ENCODE data around the gene RPS18.

RPS18 gene

DNA sequence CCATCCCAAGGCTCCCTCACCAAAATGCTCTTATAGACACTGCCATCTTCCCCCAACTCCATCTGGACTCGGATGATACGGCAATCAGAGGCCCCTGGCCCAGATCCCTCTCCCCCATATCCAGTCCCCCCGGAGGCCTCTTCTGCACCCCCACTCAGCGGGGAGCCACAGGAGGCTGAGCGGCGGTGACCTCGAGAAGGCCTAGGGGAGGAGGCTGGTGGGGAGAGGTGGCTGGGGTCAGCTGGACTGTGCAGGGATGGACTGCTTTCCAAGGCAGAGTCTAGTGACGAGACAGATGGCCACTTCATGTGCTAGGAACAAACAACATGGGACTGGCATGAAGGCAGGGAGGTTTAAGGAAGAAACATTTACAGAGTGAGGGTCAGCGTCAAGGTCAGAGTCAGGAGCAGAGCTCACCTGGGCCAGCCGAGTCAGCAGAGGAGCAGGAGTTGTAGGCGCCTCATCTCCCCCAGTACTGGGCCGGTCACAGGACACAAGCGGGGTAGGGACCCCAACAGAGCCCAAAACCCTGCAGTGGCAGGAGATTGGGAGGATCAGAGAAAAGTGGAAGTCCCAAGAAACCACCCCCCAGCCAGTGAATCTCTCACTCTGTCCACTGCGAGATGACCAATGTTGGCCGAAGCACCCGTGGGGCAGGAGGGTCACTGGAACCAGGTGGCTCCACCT, 21.3 kb downstream of the RPS18 start:
- no peak for DNase-seq

DNA sequence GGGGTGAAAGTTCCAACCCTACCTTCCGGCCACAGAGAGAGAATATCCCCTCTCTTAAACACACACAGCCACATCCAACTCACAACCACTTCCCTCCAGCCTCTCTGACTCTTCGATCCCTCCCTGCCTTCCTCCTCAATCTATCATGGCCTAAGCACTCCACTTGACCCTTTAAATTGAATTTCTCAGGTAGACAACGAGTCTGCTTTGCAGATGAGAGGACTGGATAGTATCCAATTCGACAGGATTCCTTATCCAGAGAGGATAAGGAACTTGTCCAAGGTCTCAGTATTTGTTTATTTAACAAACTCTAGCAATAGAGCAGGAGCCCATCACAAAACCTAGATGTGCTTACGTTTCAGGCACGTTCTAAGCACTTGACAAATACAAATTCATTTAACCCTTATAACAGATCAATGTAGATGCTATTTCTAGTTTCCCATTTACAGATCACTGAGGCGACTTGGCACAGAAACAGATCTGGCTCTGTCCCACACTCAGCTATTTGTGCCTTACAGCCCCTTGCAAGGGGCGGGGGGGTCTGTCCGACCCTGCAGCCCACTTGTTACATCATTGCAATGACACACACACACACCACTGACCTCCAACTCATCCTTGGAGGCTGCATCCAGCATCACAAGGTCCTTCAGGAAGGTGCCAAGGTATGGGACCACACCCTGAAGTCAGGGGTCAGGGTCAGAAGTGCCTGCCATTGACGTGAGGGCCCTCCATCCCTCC, 22.4 kb downstream of the RPS18 start:
- DNase-seq = no peak

DNA sequence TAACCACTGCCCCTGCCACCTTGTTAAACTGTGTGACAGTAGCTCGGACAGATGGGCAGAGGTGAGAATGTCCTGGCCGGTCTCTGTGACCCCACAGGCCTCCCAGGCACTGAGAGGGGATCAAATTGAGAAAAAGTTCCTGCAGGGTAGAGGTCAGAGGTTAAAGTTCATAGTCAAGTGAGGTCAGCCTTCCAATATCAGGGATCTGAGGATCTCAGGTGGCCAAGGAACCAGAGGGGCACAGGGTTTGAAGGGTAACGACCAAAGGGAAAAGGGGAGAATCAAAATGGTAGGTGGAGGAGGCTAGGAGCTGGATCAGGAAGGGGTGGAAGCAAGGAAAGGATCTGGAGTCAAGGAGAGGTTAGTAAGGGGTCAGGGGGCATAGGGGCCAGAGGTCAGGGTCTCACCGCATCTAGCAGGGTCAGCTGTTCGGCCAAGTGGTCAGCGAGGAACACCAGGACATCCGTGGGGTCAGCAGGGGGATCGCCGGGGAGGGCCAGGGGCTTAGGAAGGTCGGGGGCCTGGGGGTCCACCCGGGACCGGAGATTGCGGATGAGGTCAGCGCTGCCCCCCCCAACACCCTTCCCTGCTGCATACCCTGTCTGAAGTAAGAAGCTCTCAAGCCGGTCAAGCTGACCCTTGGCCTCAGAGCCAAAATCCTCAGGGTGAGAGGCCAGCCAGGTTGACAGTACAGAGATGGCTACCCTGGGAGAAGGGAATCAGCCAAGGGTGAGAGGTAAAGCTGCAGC, 23.9 kb downstream of the RPS18 start:
- DNase-seq = no peak

DNA sequence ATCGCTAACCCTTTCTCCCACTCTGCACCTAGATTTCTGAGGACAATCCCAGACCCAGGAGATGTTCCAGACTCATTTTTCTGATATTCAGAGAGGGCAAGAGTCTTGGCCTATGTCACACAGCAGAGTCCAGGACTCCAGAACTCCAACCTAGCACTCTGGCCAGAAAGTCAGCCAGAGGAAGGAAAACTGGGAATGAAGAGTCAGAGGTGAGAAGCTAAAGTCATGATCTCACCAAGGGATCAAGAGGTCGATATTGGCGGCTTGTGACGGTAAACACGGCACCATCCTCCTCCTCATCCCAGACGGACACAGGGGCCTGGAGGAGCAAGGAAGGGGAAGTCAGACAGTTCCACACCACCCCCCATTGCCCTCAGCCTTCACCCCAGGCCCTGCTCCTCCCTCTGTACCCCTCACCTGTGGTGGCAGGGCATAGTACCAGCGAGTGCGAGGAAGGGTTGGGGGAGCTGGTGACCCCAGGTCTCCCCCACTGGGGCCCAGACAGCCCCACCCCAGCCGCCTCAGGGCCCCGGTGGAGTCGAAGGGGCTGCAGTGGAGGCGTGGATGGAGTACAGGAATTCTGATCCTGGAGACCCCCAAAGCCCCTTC, 25.0 kb downstream of the RPS18 start:
- no peak for DNase-seq

DNA sequence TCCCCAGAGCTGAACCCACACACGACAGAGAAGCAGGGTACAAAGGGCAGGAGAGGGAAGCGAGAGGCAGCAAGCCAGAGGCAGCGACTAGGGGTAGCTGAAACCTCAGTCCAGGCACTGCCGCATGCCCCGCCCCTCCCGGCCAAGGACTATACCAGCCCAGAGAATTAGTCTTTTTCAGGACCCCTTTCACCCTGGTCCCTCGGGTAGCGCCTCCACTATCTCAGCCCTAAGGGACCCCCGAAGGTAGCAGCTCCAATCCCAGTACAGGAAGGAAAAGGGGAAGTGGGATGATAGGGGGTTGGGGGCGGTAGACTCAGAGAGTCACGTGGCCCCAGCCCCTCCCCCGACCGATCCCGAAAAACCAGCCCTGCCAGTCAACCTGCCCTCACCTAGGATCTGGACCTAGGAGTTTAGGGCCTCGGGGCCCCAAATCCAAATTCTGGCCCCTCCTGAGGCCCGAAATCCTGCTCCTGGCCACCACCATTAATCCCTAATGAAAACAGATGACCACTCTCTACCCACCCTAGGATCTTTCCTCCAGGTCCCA, 25.6 kb downstream of the RPS18 start:
- no peak for DNase-seq

DNA sequence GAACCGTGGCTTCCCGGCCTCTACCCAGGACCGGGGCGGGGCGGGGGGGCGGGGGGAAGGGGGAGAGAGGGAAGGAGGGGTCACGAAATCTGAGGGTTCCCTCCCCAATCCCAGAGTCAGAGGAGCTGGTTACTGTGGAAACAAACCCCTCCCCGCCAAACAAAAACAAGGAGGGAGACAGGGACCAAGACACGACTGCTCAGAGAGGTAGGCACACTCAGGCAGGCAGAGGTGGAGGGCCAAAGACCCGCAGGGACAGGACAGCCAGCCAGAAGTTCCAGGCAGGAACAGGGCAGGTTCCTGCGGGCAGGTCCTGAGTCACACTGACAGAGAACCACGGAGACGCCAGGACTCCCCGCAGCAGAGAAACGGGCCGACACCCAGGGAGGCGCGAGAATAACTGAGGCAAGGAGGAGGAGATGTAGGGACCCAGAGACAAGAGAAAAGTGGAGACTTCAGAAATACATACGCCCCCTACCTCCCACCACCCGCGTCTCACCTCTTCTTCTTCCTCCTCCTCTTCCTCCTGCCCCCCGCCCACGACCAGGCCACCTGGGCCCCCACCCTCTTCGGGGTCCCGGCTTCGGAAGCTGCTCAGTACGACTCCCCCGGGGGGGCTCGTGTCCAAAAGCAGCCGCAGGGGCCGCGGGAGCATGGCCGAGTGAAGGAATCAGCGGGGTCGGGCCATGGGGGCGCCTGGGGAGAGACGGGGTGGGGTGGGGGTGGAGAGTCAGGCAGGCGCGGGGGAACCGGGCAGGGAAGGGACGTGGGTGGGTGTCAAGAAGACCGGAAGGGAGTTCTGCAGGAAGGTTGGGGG, 26.3 kb downstream of the RPS18 start:
- DNase-seq = peak; percentile 87

DNA sequence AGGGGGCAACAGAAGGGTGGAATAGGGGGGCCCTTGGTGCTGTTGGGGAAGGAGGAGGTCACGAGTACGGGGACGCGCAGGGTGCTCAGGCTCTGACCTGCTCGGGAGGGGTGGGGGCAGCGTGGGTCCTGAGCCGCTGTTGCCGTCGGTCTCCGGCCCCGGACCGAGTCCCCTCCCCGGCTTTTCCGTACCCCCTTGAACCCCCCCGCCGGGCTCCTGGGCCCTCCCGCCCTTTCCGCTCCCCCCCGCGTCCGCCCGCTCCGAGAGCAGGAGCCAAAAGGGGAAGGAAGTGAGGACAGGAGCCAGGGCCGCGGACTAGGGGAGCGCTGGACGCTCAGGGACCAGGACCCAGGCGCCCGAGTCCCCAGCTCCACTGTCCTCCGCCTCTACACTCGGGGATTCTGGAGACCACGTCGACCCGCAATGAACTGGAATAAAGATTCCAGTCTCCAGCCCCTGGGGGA, 26.9 kb downstream of the RPS18 start, which contains the start of gene RGL2:
Gene RGL2 (minus strand): TSS at position 170 of the 464 bp plus-strand sequence. CDS start 332 bp downstream, outside the sequence.
- DNase-seq = peak; percentile 74

DNA sequence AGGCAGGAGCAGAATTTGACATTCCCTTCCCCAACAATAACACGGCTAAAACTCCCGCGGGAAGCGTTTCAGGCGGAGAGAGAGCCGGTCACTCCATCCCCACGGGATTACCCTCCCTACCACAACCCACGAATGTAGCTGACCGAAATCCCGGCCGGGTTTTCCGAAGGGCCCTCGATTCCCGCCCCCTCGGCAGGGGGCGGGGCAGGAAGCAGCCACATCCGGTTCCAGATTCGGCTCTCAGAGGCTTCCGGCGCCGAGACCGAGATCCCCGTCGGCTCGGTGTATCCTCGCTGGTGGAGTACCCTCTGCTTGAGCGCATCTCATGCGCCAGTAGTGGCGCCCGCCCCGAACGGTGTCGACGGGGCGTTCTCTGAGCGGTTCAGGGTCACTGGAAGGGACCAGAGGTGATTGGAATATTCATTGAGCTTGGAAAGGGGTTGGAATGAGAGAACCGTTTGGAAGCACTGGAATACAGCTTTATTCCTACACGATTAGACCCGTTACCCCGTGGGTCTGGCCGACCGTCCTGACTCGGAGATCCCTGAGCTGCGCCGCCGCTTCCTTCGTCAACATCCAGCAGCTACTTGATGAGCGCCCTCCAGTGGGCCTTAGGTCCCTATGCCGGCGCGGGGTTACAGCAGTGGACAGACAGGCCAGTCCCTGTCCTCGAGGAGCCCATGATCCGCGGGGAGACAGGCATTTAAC, 27.5 kb downstream of the RPS18 start:
- peak; percentile 95 for DNase-seq

DNA sequence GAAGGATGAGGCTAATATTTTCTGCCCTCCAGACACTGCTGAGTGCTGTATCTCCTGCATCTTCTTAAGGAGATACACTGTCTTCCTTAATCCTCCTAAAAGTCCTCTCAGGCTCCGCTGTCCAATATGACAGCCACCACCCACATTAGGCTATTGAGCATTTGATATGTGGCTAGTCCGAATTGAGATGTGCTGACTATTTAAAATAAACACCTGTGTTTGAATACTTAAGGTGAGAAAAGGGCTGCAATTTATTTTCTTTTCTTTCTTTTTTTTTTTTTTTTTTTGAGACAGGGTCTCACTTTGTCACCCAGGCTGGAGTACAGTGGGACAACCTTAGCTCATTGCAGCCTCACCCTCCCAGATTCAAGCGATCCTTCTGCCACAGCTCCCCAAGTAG, 30.0 kb downstream of the RPS18 start:
- DNase-seq = no peak

DNA sequence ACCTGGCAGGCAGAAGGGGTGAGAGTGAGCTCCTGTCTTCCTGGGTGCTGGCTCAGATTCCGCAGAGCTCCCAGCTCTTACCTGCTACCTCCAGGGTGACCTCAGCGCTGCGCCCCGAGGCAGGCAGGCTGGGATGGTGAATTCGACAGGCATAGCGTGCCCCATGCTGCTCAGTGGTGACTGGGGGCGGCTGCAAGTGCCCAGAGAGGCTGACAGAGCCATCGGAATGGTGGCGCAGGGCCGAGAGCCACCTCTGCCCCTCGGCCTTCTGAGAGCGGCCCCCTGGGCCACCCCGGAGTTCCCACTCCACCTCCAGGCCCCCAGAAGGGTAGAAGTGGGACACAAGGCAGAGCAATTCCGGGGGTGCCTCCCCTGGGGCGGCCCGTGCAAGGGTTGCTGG, 32.3 kb downstream of the RPS18 start:
- DNase-seq = no peak

DNA sequence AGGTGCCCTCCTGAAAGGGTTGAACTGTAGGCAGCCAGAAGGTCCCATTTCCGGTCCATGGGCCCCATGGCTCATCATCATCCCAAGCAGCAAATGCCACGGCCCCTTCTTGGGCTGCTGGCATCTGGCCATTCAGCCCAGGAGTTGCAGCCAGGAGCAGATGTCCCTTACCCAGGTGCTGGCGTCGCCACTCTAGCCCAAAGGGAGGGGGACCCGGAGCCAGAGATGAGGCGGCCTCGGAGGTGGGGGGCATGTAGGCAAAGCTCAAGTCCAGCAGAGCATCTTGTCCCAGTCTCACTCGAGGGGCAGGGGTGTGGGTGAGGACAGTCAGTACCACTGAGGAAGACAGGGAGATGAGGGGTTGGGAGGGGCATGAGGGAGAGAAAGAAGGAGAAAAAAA, 33.2 kb downstream of the RPS18 start:
- DNase-seq = no peak

DNA sequence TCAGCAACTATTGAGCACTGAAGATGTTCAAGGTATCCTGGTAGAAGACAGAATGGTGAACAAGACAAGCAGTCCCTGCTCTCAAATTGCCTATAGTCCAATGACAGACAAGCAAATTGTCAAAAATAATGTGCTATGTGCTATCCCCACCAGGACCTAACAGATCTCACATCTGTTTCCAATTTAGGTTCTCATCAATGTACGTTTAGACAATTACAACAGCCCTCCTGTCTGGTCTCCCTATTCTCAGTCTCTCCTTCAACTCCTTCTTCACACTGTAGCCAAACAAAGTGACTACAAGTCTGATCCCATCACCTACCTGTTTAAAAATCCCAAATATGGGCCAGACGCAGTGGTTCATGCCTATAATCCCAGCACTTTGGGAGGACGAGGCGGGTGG, 34.5 kb downstream of the RPS18 start:
- DNase-seq = no peak

DNA sequence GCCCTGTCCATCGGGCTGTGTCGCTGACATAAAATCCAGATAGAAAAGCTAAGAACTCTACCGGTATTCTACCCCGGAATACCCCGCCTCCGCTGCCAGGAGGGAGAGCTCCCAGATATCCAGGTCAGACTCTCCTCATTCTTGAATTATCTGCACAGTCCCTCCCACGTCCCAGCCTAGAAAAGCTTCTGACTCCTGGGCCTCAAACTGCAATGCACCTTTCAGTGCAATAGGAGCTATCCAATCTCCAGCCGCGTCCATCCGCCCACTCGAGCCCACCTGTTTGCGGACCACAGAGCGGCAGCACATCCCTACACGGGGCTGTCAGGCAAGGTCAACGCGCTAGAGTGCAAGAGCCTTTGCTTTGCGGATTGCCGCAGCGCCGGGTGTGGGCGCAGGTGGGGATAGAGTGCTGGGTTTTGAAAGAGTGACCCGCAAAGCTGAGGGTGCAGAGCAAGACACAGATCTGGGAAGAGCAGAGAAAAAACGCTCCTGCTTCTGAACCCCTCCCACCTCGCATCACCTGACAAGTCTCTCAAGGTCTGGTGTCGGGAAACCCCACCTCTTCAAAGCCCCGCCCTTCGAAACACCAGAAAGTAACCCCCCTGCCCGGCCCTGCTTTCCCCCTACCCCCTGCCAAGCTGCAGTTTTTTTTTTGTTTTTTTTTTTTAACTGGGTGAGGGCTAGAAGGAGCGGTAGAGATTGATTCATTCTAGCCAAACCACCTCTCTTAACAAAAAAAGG, 40.7 kb downstream of the RPS18 start:
- DNase-seq = peak; percentile 95

DNA sequence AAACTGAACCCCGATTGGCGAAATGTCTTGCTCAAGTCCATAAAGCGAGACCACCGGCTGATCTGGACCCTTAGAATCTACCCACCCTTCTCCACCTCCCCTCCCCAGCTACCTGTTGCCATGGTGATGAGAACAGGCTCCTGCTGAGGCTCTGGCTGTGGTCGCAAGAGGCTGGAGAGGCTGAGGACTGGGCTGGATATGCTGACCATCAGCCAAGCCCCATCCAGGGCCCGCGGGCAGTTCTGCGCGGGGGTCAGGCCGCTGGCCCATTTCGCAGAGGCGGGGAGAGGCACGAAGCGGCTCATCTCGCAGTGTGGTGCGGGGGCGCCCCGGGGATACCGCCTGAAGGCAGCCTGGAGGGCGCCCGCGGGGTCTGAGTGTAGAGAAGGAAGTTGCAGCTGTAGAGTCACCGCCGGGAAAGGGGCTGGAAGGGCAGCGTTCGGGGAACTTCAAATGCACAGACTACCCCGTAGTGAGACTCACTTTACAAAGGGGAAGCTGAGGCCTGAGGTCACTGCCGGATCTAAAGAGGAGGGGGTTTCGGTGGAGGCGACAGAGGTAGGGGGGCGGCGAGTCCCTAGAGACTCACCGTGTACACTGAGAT, 41.3 kb downstream of the RPS18 start:
- DNase-seq = peak; percentile 44

DNA sequence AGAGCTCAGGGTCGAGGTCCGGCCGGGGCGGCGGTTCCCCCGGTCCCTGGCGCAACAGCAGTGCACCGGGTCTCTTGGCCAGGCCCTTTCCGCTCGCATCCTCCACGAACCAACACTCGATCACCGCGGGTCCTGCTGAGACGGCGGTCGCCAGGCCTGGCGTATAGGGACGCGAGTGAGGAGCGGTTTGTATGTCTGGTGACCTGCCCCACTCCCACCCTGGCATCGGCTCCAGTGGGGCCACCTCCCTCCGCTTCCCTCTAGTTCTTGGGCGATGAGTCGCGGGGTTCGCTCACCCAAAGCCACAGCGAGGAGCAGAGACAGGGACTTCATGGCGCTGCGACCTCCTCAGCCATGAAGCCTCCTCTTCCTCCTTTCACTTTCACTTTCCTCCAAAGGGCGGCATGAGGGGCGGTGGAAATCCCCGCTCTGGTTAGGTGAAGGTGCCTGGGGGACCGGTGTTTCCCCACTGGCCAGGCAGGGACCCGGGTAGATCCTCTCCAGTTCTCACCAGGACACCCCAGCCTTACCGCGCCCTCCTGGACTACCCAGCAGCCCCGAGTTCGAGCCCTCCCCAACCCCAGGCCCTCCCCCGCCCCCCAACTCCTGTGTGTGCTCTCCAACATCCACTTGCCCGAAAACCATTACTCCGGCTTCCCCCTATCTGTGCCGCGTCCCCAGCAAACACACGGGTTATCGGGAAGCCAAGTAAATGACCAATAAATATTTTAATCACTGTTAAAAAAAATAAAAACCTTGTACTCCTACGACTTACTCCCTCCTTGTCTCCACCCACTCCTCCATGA, 42.0 kb downstream of the RPS18 start, which contains the start of gene TAPBP:
Gene TAPBP (minus strand): TSS at position 370 of the 806 bp plus-strand sequence. CDS start 37 bp downstream, at position 333.
- DNase-seq = peak; percentile 95

DNA sequence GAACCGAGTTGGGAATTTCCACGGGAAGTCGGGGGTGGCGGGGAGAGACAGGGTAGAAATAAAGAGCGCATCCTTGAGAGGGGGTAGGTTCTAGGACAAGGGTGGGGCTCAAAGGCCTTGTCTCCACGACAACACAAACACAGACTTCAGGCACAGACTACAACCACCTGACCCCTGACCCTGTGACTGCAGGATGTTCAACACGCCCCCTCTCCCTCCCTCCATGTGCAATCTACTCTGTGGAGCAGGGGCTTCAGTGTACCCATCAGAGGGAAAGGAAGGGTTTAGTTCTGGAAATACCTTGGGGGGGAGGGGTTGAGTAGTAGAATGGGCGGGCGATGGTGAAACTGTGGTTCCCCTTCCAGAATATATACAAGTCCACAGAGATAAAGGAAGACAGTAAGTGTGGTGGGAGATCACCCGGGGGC, 42.7 kb downstream of the RPS18 start:
- peak; percentile 92 for DNase-seq

DNA sequence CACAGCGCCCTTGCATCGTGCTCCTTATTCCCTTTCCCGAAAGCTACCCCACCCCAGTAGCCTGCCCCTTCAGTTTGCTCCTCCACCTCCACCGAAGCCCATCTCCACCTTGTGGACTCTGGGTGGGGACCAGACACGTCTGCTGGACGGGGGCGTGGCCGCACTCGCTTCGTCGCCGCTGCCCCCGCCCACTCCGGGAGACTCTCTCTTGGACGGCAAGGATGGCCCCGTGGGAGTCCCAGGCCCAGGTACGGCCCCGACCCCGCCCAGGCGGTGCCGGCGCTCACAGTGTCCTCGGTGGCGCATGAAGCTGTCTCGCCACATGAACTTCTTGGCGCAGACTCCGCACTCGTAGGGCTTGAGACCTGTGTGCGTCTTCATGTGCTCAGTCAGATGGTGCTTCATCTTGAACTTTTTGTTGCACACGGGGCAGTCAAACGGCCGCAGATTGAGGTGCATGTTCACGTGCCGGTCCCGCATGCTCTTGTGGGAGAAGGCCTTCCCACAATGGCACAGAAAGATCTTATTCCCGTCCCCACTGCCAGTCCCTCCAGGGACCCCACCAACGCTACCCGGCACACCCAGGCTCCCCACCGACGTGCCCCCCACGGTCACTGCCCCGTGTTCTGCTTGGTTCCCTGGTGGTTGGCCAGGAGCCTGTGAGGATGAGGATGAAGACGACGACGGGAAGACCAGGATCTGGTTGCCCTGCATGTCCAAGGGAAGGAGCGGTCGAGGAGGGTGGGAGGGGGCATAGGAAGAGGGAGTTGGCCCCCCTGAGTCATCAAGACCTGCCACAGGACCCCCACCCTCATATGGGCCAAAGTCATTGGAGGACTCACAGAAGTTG, 43.3 kb downstream of the RPS18 start:
- no peak for DNase-seq

Data from CD4-positive, alpha-beta T cell treated with Interleukin-21 for 1 hour (primary cell).